CD14-positive monocyte (primary cell): Measurements from ENCODE around the gene RFX1. TPM values are rescaled to one million over a fixed set of nuclear protein-coding genes. Genes with fewer than 3 reads are reported as not detected.
A peak's percentile ranks its signal among the peaks of the same experiment; 100 is the strongest.

Experiments
- DNase-seq, 3 donors: peaks; one replicate each; pipeline ENCODE4 v3.0.0-alpha.2; 2011 to 2022
- H2AFZ ChIP-seq: 2 replicates; pipeline ENCODE4 v1.6.0; 2012; ENCODE audit warnings: mild to moderate bottlenecking, low read depth, low read length, inconsistent platforms; ENCODE audit not compliant: insufficient read depth, poor library complexity, severe bottlenecking
- H3K27ac ChIP-seq, 2 donors: 1 replicate in 1 of 2; 2 replicates in 1 of 2; pipeline ENCODE4 v1.5.1; 2012 to 2013; ENCODE audit warnings: low read length in 2 of 2, control low read depth in 1 of 2, inconsistent platforms in 1 of 2, low read depth in 1 of 2, mild to moderate bottlenecking in 1 of 2
- H3K27me3 ChIP-seq, 2 donors: one replicate each; pipeline versions ENCODE4 v1.6.0 to v1.6.1; 2011 to 2013; ENCODE audit warnings: low read length in 2 of 2; ENCODE audit not compliant: control insufficient read depth in 2 of 2, insufficient read depth in 2 of 2
- H3K36me3 ChIP-seq, 2 donors: replicated peaks in 1 of 2; 1 replicate in 1 of 2; 2 replicates in 1 of 2; pipeline versions ENCODE4 v1.5.1 to v1.6.1; 2012 to 2013; ENCODE audit warnings: low read length in 2 of 2, control low read depth in 1 of 2, inconsistent platforms in 1 of 2, mild to moderate bottlenecking in 1 of 2; ENCODE audit not compliant: insufficient read depth in 2 of 2, control insufficient read depth in 1 of 2
- H3K4me1 ChIP-seq, 2 donors: 1 replicate in 1 of 2; 2 replicates in 1 of 2; pipeline versions ENCODE4 v1.5.1 to v1.6.1; 2012 to 2013; ENCODE audit warnings: low read length in 2 of 2, control low read depth in 1 of 2, inconsistent platforms in 1 of 2, mild to moderate bottlenecking in 1 of 2, moderate library complexity in 1 of 2; ENCODE audit not compliant: insufficient read depth in 2 of 2, control insufficient read depth in 1 of 2
- H3K4me2 ChIP-seq: replicated peaks from 2 replicates; pipeline ENCODE3; 2012; ENCODE audit warnings: low read length, moderate library complexity, mild to moderate bottlenecking; ENCODE audit not compliant: poor library complexity, severe bottlenecking; ENCODE audit errors: extremely low read depth
- H3K4me3 ChIP-seq, 3 experiments: fragments of 200-600 bp in 1 of 3; sonication (generic) in 1 of 3; replicated peaks in 1 of 3; 1 replicate in 2 of 3; 2 replicates in 1 of 3; pipeline ENCODE4 v1.5.1; 2011 to 2013; ENCODE audit warnings: low read length in 3 of 3, mild to moderate bottlenecking in 3 of 3, control low read depth in 2 of 3, low read depth in 2 of 3, inconsistent platforms in 1 of 3, moderate library complexity in 1 of 3
- H3K79me2 ChIP-seq: 2 replicates; pipeline ENCODE4 v1.6.0; 2012; ENCODE audit warnings: mild to moderate bottlenecking, control low read depth, inconsistent platforms, low read length, moderate library complexity; ENCODE audit not compliant: insufficient read depth
- H3K9ac ChIP-seq: 2 replicates; pipeline ENCODE4 v1.6.0; 2017; ENCODE audit warnings: low read length, mild to moderate bottlenecking; ENCODE audit not compliant: insufficient read depth, poor library complexity, severe bottlenecking
- H3K9me3 ChIP-seq, 2 donors: replicated peaks in 1 of 2; 1 replicate in 1 of 2; 2 replicates in 1 of 2; pipeline versions ENCODE4 v1.5.1 to v1.6.1; 2012 to 2013; ENCODE audit warnings: low read length in 2 of 2, control low read depth in 1 of 2; ENCODE audit not compliant: control insufficient read depth in 1 of 2, insufficient read depth in 1 of 2
- H4K20me1 ChIP-seq: 2 replicates; pipeline ENCODE4 v1.6.0; 2012; ENCODE audit warnings: mild to moderate bottlenecking, low read length, control low read depth, moderate library complexity; ENCODE audit not compliant: insufficient read depth
- H3K27ac Mint-ChIP-seq, 7 donors: one replicate each; pipeline ENCODE4 v1.8.0; 2020; ENCODE audit warnings: mild to moderate bottlenecking in 7 of 7, mixed read lengths in 7 of 7, moderate library complexity in 6 of 7, inconsistent platforms in 2 of 7
- H3K27me3 Mint-ChIP-seq, 3 donors: one replicate each; pipeline ENCODE4 v1.8.0; 2021 to 2022; ENCODE audit warnings: low read depth in 3 of 3, mild to moderate bottlenecking in 3 of 3, mixed read lengths in 3 of 3, moderate library complexity in 3 of 3, inconsistent platforms in 1 of 3
- H3K36me3 Mint-ChIP-seq, 2 donors: one replicate each; pipeline ENCODE4 v1.8.0; 2020; ENCODE audit warnings: mixed read lengths in 2 of 2, inconsistent platforms in 1 of 2, mild to moderate bottlenecking in 1 of 2
- H3K4me1 Mint-ChIP-seq: one replicate; pipeline ENCODE4 v1.8.0; 2020; ENCODE audit warnings: mild to moderate bottlenecking, mixed read lengths
- H3K4me3 Mint-ChIP-seq, 2 donors: one replicate each; pipeline ENCODE4 v1.8.0; 2020; ENCODE audit warnings: mild to moderate bottlenecking in 2 of 2, mixed read lengths in 2 of 2, moderate library complexity in 1 of 2
- H3K9me3 Mint-ChIP-seq, 7 donors: one replicate each; pipeline ENCODE4 v1.8.0; 2020 to 2022; ENCODE audit warnings: mixed read lengths in 7 of 7, mild to moderate bottlenecking in 6 of 7, moderate library complexity in 6 of 7, inconsistent platforms in 2 of 7
- WGBS: methylation state at CpG from one replicate; pipeline ENCODE4 v1.1.5; 2013; ENCODE audit warnings: missing lambda C conversion rate; ENCODE audit not compliant: insufficient coverage; 5-methylcytosine and 5-hydroxymethylcytosine counted together
- intact Hi-C, 2 donors: fragments of 100-400 bp; cut with micrococcal nuclease; formaldehyde crosslinking; loops; one replicate each; pipeline versions ENCODE4 v1.15.0 to v1.15.1; 2023
- polyA plus RNA-seq, 3 donors: library from polyadenylated mRNA; depleted of rRNA in 1 of 3; unstranded in 2 of 3; stranded (reverse) in 1 of 3; fragments of 300-500 nt in 2 of 3; fragments of >200 nt in 1 of 3; fragmentation: Illumina TruSeq in 2 of 3; gene quantifications; 1 replicate in 2 of 3; 2 replicates in 1 of 3; pipeline ENCODE4 v1.2.3, GENCODE V29; 2012 to 2021
- TF ChIP-seq, protein P1 (sequence below): fragments of 200-600 bp; IDR thresholded peaks from one replicate; pipeline ENCODE4 v1.8.0; 2022; ENCODE audit warnings: antibody characterized with exemption, mild to moderate bottlenecking

RFX1 gene
- polyA plus RNA-seq, 3 donors, result 0.89 to 12.8 (median 0.95) TPM

DNA sequence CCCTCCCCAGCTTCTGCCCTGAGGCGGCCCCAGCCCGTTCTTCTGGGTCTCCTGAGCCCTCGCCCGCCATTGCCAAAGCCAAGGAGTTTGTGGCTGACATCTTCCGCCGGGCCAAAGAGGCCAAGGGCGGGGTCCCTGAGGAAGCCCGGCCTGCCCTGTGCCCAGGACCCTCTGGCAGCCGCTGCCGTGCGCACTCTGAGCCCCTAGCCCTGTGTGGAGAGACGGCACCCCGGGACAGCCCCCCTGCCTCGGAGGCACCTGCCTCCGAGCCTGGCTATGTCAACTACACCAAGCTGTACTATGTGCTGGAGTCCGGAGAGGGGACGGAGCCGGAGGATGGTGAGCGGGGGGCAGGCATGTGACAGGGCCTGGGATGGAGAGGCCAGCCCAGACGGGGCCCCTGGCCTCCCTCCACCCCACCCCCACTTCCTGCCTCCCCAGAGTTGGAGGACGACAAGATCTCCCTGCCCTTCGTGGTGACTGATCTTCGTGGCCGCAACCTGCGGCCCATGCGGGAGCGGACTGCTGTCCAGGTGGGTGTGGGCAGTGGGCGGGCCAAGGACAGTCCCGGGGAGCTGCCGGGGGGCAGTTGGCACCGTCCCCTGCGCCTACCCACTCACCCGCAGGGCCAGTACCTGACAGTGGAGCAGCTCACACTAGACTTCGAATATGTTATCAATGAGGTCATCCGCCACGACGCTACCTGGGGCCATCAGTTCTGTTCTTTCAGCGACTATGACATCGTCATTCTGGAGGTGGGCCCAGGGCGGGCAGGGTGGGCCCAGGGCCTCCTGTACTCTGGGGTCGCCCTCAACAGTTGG, 46.8 kb downstream of the RFX1 start:
- H3K27me3 ChIP-seq, result no peaks in the 10 kb centered on the region
- intact Hi-C loops, result no loop called here
- H3K4me3 Mint-ChIP-seq, result no peak overlapping the region
- no peaks in the 10 kb centered on the region for H3K9me3 ChIP-seq
- no peak for DNase-seq
- no peak overlapping the region for H3K4me3 ChIP-seq
- peak overlapping the region in 2 of 7 donors; percentile 19 to 68 for H3K27ac Mint-ChIP-seq
- no peak overlapping the region for H2AFZ ChIP-seq
- H3K9me3 Mint-ChIP-seq, result no peaks in the 10 kb centered on the region
- H3K36me3 Mint-ChIP-seq, result peaks cover 50 to 81% of the 10 kb centered on the region in 2 donors
- H3K36me3 ChIP-seq, result peaks cover 77 to 95% of the 10 kb centered on the region in 2 donors
- H3K9ac ChIP-seq, result no peak overlapping the region
- TF ChIP-seq, protein P1, sequence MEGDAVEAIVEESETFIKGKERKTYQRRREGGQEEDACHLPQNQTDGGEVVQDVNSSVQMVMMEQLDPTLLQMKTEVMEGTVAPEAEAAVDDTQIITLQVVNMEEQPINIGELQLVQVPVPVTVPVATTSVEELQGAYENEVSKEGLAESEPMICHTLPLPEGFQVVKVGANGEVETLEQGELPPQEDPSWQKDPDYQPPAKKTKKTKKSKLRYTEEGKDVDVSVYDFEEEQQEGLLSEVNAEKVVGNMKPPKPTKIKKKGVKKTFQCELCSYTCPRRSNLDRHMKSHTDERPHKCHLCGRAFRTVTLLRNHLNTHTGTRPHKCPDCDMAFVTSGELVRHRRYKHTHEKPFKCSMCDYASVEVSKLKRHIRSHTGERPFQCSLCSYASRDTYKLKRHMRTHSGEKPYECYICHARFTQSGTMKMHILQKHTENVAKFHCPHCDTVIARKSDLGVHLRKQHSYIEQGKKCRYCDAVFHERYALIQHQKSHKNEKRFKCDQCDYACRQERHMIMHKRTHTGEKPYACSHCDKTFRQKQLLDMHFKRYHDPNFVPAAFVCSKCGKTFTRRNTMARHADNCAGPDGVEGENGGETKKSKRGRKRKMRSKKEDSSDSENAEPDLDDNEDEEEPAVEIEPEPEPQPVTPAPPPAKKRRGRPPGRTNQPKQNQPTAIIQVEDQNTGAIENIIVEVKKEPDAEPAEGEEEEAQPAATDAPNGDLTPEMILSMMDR, result no peak
- no peaks in the 10 kb centered on the region for H3K4me1 Mint-ChIP-seq
- H4K20me1 ChIP-seq, result peaks cover 25% of the 10 kb centered on the region
- no peak overlapping the region for H3K27ac ChIP-seq
- no peaks in the 10 kb centered on the region for H3K27me3 Mint-ChIP-seq
- H3K4me2 ChIP-seq, result no peak overlapping the region
- peaks cover 14% of the 10 kb centered on the region for H3K79me2 ChIP-seq
- H3K4me1 ChIP-seq, result no peaks in the 10 kb centered on the region
- 89% methylated on average over 40 of the region's 41 CpGs for WGBS

DNA sequence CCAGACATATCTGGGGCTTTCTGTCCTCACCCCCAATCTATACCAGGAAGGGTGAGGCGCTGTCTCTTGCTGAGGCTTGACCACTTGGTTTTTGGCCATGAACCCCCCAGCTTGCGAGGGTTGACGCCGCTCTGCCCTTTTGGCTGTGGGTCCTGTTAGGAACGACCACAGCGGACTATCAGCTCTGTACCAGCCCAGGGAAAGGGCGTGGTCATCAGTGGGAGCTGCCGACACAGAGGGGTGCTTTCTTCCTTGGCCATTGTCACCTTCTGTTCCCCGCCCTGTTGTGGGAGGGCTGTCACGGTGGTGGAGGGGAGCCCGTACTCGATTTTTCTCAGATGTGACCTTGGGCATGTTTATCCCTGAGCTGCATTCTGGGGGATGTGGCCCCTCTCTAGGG, 48.1 kb downstream of the RFX1 start:
- no peaks in the 10 kb centered on the region for H3K27me3 Mint-ChIP-seq
- Histone ChIP-seq H3K4me2 (no peak overlapping the region), H3K27me3 (no peaks in the 10 kb centered on the region), H3K79me2 (peaks cover 27% of the 10 kb centered on the region), H3K27ac (peak overlapping the region in 1 of 2 donors; percentile 20), H3K36me3 (peaks cover 73 to 88% of the 10 kb centered on the region in 2 donors), H3K9ac (no peak overlapping the region), H2AFZ (no peak overlapping the region), H4K20me1 (peaks cover 38% of the 10 kb centered on the region), H3K4me3 (no peak overlapping the region), H3K9me3 (no peaks in the 10 kb centered on the region), H3K4me1 (peaks cover 10 to 12% of the 10 kb centered on the region in 2 donors)
- intact Hi-C loops, result no loop called here
- H3K4me3 Mint-ChIP-seq, result no peak overlapping the region
- TF ChIP-seq, protein P1, result no peak
- no peak for DNase-seq
- peak overlapping the region in 2 of 7 donors; percentile 1 to 57 for H3K27ac Mint-ChIP-seq
- H3K36me3 Mint-ChIP-seq, result peaks cover 48 to 74% of the 10 kb centered on the region in 2 donors
- no peaks in the 10 kb centered on the region for H3K9me3 Mint-ChIP-seq
- WGBS, result 90% methylated on average over 11 of the region's 12 CpGs
- H3K4me1 Mint-ChIP-seq, result peaks cover 9% of the 10 kb centered on the region
